Lower lobe of right lung (tissue), 2 donors: ENCODE data around the gene MSI2. TPM values are rescaled to one million over a fixed set of nuclear protein-coding genes. Genes with fewer than 3 reads are reported as not detected.

ENCODE experiments used
- ATAC-seq, 2 donors: fragments of 200-7000 bp; cut with Tn5 transposase; one replicate each; pipeline ENCODE4 v1.9.1; 2020 to 2022; ENCODE audit warnings: mild to moderate bottlenecking in 2 of 2, moderate library complexity in 2 of 2
- DNase-seq: peaks from one replicate; pipeline ENCODE4 v3.0.0-alpha.2; 2020
- H3K27ac ChIP-seq: fragments of 200-600 bp; one replicate; pipeline ENCODE4 v1.8.0; 2022
- H3K27me3 ChIP-seq: fragments of 200-600 bp; one replicate; pipeline ENCODE4 v1.8.0; 2022; ENCODE audit warnings: low read depth
- H3K36me3 ChIP-seq: fragments of 200-600 bp; one replicate; pipeline ENCODE4 v1.8.0; 2022; ENCODE audit warnings: mild to moderate bottlenecking
- H3K4me1 ChIP-seq: fragments of 200-600 bp; one replicate; pipeline ENCODE4 v1.8.0; 2022
- H3K4me3 ChIP-seq: fragments of 200-600 bp; one replicate; pipeline ENCODE4 v1.8.0; 2022; ENCODE audit warnings: mild to moderate bottlenecking
- H3K9me3 ChIP-seq: fragments of 200-600 bp; one replicate; pipeline ENCODE4 v1.8.0; 2022
- intact Hi-C: fragments of 100-400 bp; cut with DNase I; formaldehyde crosslinking; loops from one replicate; pipeline ENCODE4 v1.11.0; 2022
- total RNA-seq: library from RNA; stranded (reverse); fragmentation: NEBNext Ultra II Directional; extraction: Animal tissue kit (Norgen Biotek cat#: 25700); gene quantifications from one replicate; pipeline ENCODE4 v1.2.1, GENCODE V29; 2021
- TF ChIP-seq, protein P1 (sequence below): fragments of 200-600 bp; IDR thresholded peaks from one replicate; pipeline ENCODE4 v1.8.0; 2022; ENCODE audit warnings: antibody characterized with exemption, mild to moderate bottlenecking
- donor health status: DM: no; HTN: yes; CAD: no; lungs with severe emphysema.

MSI2 gene
- total RNA-seq, 1 donor from 2014 or later, result 43.9 TPM

DNA sequence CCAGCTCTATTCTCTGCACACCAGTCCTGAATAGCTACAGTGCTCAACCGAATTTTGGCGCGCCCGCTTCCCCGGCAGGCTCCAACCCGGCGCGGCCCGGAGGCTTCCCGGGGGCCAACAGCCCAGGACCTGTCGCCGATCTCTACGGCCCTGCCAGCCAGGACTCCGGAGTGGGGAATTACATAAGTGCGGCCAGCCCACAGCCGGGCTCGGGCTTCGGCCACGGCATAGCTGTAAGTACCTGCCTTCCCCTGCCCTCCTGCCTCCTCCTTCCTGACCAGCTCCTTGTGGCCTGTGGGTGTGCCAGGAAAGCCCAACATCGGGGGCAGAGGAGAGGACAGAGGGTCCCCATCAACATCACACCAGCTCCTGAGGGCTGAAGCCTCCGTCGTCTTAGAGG, 418.6 kb downstream of the MSI2 start:
- Histone ChIP-seq H3K4me1 (peaks cover 11% of the 10 kb centered on the region), H3K27ac (no peak overlapping the region), H3K27me3 (no peaks in the 10 kb centered on the region), H3K9me3 (no peaks in the 10 kb centered on the region), H3K4me3 (no peak overlapping the region), H3K36me3 (no peaks in the 10 kb centered on the region)
- no peak for ATAC-seq
- TF ChIP-seq, protein P1, sequence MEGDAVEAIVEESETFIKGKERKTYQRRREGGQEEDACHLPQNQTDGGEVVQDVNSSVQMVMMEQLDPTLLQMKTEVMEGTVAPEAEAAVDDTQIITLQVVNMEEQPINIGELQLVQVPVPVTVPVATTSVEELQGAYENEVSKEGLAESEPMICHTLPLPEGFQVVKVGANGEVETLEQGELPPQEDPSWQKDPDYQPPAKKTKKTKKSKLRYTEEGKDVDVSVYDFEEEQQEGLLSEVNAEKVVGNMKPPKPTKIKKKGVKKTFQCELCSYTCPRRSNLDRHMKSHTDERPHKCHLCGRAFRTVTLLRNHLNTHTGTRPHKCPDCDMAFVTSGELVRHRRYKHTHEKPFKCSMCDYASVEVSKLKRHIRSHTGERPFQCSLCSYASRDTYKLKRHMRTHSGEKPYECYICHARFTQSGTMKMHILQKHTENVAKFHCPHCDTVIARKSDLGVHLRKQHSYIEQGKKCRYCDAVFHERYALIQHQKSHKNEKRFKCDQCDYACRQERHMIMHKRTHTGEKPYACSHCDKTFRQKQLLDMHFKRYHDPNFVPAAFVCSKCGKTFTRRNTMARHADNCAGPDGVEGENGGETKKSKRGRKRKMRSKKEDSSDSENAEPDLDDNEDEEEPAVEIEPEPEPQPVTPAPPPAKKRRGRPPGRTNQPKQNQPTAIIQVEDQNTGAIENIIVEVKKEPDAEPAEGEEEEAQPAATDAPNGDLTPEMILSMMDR, result no peak
- intact Hi-C loops, result no loop called here
- no peak for DNase-seq

DNA sequence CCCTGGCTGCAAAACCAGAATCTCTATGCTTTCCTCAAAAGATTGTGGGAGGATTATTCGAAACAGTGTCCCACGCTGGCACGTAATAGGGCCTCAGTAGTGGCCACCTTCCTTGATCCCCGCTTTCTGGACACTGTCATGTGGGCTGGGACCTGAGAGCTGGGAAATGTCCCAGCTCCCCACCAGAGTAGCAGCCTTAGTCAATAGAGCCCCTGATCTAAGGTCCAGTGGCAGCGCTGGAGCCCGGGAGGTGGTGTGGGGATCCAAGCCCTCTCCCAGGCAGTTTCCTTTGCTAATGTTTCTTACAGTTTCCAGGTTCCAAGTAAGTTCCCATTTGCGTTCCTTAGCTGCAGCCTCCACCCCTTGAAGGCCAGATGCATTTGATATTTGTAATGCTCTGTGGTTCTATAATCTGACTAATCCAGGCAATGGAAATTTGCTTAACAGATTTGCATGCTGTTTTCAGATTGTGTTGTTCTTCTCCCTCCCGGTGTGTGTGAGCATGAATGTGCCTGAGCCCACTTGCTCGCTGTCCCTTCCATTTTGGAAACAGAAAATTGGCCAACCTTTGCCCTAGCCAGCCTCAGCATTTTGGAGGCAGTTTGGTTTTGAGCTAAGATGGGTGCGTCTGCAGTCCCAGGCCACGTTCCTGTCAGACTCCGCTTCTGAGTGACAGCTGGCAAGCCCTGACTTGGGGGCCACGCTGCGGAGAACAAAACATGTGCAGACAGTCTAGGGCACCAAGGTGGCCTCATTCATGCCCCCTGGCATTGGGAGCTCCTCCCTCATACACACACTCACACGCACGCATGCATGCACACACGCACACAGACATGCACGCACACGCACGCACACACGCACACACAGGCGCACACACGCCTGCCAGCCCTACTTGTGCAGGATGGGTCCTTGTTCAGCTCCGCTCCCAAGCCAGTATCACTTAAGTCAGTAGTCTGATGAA, 419.4 kb downstream of the MSI2 start:
- H3K27ac ChIP-seq, result no peak overlapping the region
- intact Hi-C loops, result no loop called here

DNA sequence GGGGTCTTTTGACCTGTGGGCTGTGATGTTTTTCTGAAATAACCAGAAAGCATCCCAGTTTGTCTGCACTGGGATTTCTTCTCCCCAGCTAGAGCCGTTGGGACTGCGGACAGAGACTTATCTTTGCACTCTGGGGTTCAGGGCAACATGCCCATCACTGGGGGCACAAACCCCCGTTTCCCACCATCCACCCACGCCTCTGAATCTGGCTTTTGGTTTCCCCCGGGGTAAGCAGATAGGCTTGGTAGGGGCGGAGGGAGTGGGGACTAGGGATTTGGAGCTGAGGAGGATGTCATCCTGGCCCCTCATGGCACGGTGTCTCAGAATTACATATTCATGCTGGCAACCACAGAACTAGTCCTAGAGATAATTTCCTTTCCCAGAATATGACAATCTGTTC, 420.2 kb downstream of the MSI2 start:
- no peak for DNase-seq
- H3K27ac ChIP-seq, result no peak overlapping the region
- H3K4me3 ChIP-seq, result no peak overlapping the region
- intact Hi-C loops, result no loop called here
- TF ChIP-seq, protein P1, result no peak
- no peak for ATAC-seq
- H3K27me3 ChIP-seq, result no peaks in the 10 kb centered on the region
- no peaks in the 10 kb centered on the region for H3K9me3 ChIP-seq
- peaks cover 7% of the 10 kb centered on the region for H3K4me1 ChIP-seq
- no peaks in the 10 kb centered on the region for H3K36me3 ChIP-seq

More for the DNA sequence above, 419.4 kb downstream of the MSI2 start:
- DNase-seq (no peak), ATAC-seq (no peak)
- Histone ChIP-seq H3K9me3 (no peaks in the 10 kb centered on the region), H3K27me3 (no peaks in the 10 kb centered on the region), H3K4me1 (peaks cover 11% of the 10 kb centered on the region), H3K36me3 (no peaks in the 10 kb centered on the region), H3K4me3 (no peak overlapping the region)
- TF ChIP-seq, protein P1, result no peak

DNA sequence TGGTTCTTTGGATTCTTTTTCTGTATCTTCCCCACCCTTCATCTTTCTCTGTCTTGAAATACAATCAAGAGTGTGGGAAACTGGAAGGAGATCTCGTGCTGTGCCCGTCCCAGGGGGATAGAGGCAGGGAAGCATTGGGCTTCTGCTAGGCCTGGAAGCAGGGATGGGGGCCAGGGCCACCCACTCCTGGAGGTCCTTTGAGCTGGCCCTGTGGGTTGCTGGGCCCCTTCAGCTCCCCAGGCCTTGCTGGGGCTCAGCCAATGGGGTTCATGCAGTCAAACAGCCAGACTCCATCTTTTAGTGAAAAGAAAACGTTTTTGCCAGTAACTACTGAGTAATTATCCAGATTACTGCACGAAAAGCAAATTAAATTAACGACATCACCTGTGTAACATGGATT, 421.0 kb downstream of the MSI2 start:
- Histone ChIP-seq H3K4me3 (no peak overlapping the region), H3K9me3 (no peaks in the 10 kb centered on the region), H3K27me3 (no peaks in the 10 kb centered on the region), H3K27ac (no peak overlapping the region), H3K36me3 (no peaks in the 10 kb centered on the region), H3K4me1 (no peaks in the 10 kb centered on the region)
- ATAC-seq (no peak), DNase-seq (no peak)
- intact Hi-C loops, result no loop called here
- TF ChIP-seq, protein P1, result no peak

DNA sequence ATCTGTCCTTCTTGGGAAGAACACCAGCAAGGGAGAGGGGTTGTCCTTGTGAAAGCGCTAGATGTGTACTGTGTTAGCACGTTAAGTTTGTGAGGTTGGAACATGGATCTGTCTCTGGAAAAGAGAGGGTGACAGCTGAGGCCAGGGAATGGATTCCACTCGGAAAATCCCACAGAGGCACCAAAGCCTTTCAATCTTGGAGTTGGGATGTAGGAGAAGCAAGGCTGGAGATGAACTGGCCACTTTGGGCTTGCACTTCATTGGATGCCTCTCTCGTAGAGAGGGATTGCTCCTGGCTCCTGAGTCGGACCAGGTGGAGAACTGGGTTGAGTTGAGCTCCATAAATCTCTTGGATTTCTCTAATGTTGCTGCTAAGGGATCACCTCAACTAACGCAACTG, 421.5 kb downstream of the MSI2 start:
- Histone ChIP-seq H3K9me3 (no peaks in the 10 kb centered on the region), H3K27ac (no peak overlapping the region), H3K4me3 (no peak overlapping the region), H3K27me3 (no peaks in the 10 kb centered on the region), H3K36me3 (no peaks in the 10 kb centered on the region), H3K4me1 (no peaks in the 10 kb centered on the region)
- no peak for ATAC-seq
- DNase-seq, result no peak
- TF ChIP-seq, protein P1, result no peak
- intact Hi-C loops, result no loop called here
